ENCODE results near the gene SEC14L3. TPM values are rescaled to one million over a fixed set of nuclear protein-coding genes. Genes with fewer than 3 reads are reported as not detected.

Gene SEC14L3
- total RNA-seq, 1 experiment from 2014 or later = not detected

DNA sequence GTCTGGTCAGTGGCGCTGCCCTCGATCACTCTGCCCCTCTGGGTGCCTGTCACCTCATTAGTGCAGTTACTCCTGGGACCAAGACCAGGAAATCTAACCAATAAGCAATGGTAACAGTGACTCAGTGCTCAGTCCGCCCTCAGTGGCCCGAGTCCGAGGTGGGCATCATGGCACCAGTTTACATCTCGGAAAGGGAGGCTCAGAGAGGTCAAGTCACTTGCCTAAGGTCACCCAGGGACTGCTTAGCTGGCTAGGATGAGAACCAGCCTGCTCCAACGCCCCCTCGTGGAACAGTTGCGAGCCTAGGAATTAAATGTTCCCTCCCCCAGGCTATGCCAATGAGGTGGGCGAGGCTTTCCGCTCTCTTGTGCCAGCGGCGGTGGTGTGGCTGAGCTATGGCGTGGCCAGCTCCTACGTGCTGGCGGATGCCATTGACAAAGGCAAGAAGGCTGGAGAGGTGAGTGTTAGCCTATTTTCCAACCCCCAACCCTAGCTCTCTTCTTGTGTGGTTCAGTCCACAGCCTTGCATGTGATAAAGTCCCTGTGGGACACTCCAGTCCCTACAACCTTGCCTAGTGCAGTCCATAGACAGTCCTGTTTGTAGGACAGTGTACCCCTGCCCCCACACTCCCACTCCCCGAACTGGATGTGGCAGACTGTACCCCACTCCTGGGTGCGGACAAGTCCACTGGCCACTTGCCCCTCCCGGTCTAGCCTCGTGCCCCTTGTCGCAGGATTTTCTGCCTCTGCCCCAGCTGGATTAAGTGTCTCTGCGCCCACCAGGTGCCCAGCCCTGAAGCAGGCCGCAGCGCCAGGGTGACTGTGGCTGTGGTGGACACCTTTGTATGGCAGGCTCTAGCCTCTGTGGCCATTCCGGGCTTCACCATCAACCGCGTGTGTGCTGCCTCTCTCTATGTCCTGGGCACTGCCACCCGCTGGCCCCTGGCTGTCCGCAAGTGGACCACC is 45.1 kb downstream of the SEC14L3 start:
- H3K23ac ChIP-seq (ENCODE audit: insufficient read length, low read depth, low read length) = no peak overlapping the region
- H2AK5ac ChIP-seq (ENCODE audit: insufficient read length, low read length) = no peak overlapping the region
- no peak overlapping the region for H2BK20ac ChIP-seq (ENCODE audit: low read depth, low read length, poor library complexity, severe bottlenecking)
- H3K18ac ChIP-seq (ENCODE audit: insufficient read length, low read depth, low read length) = no peak overlapping the region
- no peak overlapping the region for H2AFZ ChIP-seq (ENCODE audit: low read length)
- H3K79me2 ChIP-seq (ENCODE audit: insufficient read depth, low read length) = no peaks in the 10 kb centered on the region; the same call in 1 of the 2 replicates
- peak overlapping the region; percentile 83 for H3K4me2 ChIP-seq (ENCODE audit: insufficient read depth, insufficient read length, low read length)
- TF ChIP-seq, protein P1, sequence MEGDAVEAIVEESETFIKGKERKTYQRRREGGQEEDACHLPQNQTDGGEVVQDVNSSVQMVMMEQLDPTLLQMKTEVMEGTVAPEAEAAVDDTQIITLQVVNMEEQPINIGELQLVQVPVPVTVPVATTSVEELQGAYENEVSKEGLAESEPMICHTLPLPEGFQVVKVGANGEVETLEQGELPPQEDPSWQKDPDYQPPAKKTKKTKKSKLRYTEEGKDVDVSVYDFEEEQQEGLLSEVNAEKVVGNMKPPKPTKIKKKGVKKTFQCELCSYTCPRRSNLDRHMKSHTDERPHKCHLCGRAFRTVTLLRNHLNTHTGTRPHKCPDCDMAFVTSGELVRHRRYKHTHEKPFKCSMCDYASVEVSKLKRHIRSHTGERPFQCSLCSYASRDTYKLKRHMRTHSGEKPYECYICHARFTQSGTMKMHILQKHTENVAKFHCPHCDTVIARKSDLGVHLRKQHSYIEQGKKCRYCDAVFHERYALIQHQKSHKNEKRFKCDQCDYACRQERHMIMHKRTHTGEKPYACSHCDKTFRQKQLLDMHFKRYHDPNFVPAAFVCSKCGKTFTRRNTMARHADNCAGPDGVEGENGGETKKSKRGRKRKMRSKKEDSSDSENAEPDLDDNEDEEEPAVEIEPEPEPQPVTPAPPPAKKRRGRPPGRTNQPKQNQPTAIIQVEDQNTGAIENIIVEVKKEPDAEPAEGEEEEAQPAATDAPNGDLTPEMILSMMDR (conservative IDR thresholded peaks at IDR 0.05) = peak; percentile 80
- H3K9me3 Mint-ChIP-seq = no peaks in the 10 kb centered on the region
- peaks cover 12 to 29% (median 26%) of the 10 kb centered on the region in 3 experiments for H3K36me3 Mint-ChIP-seq (ENCODE audit: insufficient read depth in 1 of 3, low read depth in 3 of 3)
- peak; percentile 91 for DNase-seq
- H3K4me1 ChIP-seq (ENCODE audit: insufficient read depth, low read length) = peaks cover 5% of the 10 kb centered on the region; the same call in 1 of the 2 replicates
- no peak overlapping the region for H3K9ac ChIP-seq (ENCODE audit: extremely low read depth, insufficient read length, low read length)
- peak overlapping the region; percentile 87 to 92 for H3K4me3 Mint-ChIP-seq
- no peak overlapping the region for H3K4ac ChIP-seq (ENCODE audit: low read depth, low read length)
- no CpG with 5 or more reads among the region's 29 CpGs for WGBS (ENCODE audit: extremely low coverage, insufficient read length, low lambda C conversion rate)
- H3K9me3 ChIP-seq (ENCODE audit: control insufficient read depth, low read depth, low read length) = no peaks in the 10 kb centered on the region
- H3K14ac ChIP-seq (ENCODE audit: insufficient read depth, low read length) = no peak overlapping the region
- H4K8ac ChIP-seq (replicated peaks; ENCODE audit: insufficient read length, low read depth, low read length) = no peak overlapping the region
- no peaks in the 10 kb centered on the region for H3K27me3 ChIP-seq (ENCODE audit: insufficient read depth, low read length)
- peaks cover 34 to 36% of the 10 kb centered on the region in 2 experiments for H3K4me1 Mint-ChIP-seq
- no peak overlapping the region for H3K27ac ChIP-seq (ENCODE audit: insufficient read length, low read depth, low read length)
- no peak overlapping the region for H2BK15ac ChIP-seq (ENCODE audit: low read depth, low read length)
- no peaks in the 10 kb centered on the region for H3K79me1 ChIP-seq (ENCODE audit: insufficient read depth, low read depth, low read length, poor library complexity, severe bottlenecking)
- no peak overlapping the region for H4K91ac ChIP-seq (ENCODE audit: insufficient read length, low read depth, low read length)
- no peaks in the 10 kb centered on the region; the same call in 1 of the 2 replicates for H3K27me3 Mint-ChIP-seq (ENCODE audit: low read depth)
- no peaks in the 10 kb centered on the region for H4K20me1 ChIP-seq (ENCODE audit: control insufficient read depth, insufficient read depth, insufficient read length)
- peaks cover 21% of the 10 kb centered on the region for H3K23me2 ChIP-seq (ENCODE audit: insufficient read length, low read depth, low read length, poor library complexity, severe bottlenecking)
- H4K5ac ChIP-seq (ENCODE audit: insufficient read length, low read depth, low read length) = no peak overlapping the region
- peak overlapping the region; percentile 40 to 94 (median 88); a peak in 4 of 7 replicates for H3K27ac Mint-ChIP-seq
- no peak overlapping the region for H2BK120ac ChIP-seq (ENCODE audit: low read depth, low read length, poor library complexity, severe bottlenecking)
- H2BK12ac ChIP-seq (ENCODE audit: insufficient read length, low read depth, low read length) = no peak overlapping the region
- no peak overlapping the region for H3T11ph ChIP-seq (ENCODE audit: low read length)
- H2BK5ac ChIP-seq (ENCODE audit: insufficient read length, low read length) = no peak overlapping the region
- H3K56ac ChIP-seq (ENCODE audit: insufficient read length, low read depth, low read length) = no peak overlapping the region

Measured in H9 (cell line).